NCI-H82 treated with DMSO at 0.1 percent for 48 hours (cell line): ENCODE results near the gene GAS1.

Experiments
- DNase-seq: peaks from one replicate; lab custom pipeline; 2025; ENCODE audit not compliant: unreplicated experiment; lab: John Stamatoyannopoulos, UW

Gene GAS1

GRCh38 chr9:86947146-86948073 lies at the start of gene GAS1:
TSS of gene GAS1 (minus strand) at chr9:86947506. CDS start at chr9:86946779, 727 bp downstream.
- peak; percentile 36 for DNase-seq

GRCh38 chr9:86994231-86994630 lies 46.9 kb upstream of the GAS1 start:
- no peak for DNase-seq

- no peak for DNase-seq
Measured at GRCh38 chr9:86993830-86994229, 46.5 kb upstream of the GAS1 start.

- DNase-seq, result no peak
Measured at GRCh38 chr9:86991077-86991476, 43.8 kb upstream of the GAS1 start.

- no peak for DNase-seq
Measured at GRCh38 chr9:86990290-86990689, 43.0 kb upstream of the GAS1 start.

GRCh38 chr9:86987900-86988299 lies 40.6 kb upstream of the GAS1 start:
- DNase-seq, result no peak

- no peak for DNase-seq
Measured at GRCh38 chr9:86985132-86985647, 37.9 kb upstream of the GAS1 start.

GRCh38 chr9:86983620-86984259 lies 36.4 kb upstream of the GAS1 start:
- DNase-seq, result no peak

GRCh38 chr9:86983249-86983619 lies 35.9 kb upstream of the GAS1 start:
- no peak for DNase-seq

GRCh38 chr9:86980802-86981201 lies 33.5 kb upstream of the GAS1 start:
- no peak for DNase-seq

- DNase-seq, result no peak
Measured at GRCh38 chr9:86979657-86980056, 32.4 kb upstream of the GAS1 start.

- no peak for DNase-seq
Measured at GRCh38 chr9:86978922-86979474, 31.7 kb upstream of the GAS1 start.

- no peak for DNase-seq
Measured at GRCh38 chr9:86978413-86978812, 31.1 kb upstream of the GAS1 start.

GRCh38 chr9:86977205-86977835 lies 30.0 kb upstream of the GAS1 start:
- DNase-seq, result no peak

- no peak for DNase-seq
Measured at GRCh38 chr9:86975606-86976005, 28.3 kb upstream of the GAS1 start.

- no peak for DNase-seq
Measured at GRCh38 chr9:86975036-86975435, 27.7 kb upstream of the GAS1 start.

- no peak for DNase-seq
Measured at GRCh38 chr9:86974421-86974820, 27.1 kb upstream of the GAS1 start.

GRCh38 chr9:86971742-86972141 lies 24.4 kb upstream of the GAS1 start:
- no peak for DNase-seq

GRCh38 chr9:86968258-86968920 lies 21.1 kb upstream of the GAS1 start:
- no peak for DNase-seq

GRCh38 chr9:86966852-86967511 lies 19.7 kb upstream of the GAS1 start:
- no peak for DNase-seq
